HEK293 (cell line): ENCODE data around the gene PREB.

ENCODE experiments used
- CTCF ChIA-PET: fragments of 350-600 bp; formaldehyde crosslinking; extraction: SDS; loops from one replicate; lab custom pipeline; 2021; ENCODE audit warnings: antibody characterized with exemption; lab: Yijun Ruan, JAX
- POLR2A ChIA-PET: fragments of 300-600 bp; formaldehyde crosslinking; extraction: SDS; loops from one replicate; lab custom pipeline; 2020; ENCODE audit warnings: antibody characterized with exemption, inconsistent platforms; lab: Yijun Ruan, JAX
- H3K27ac ChIP-seq: fragments of 200-500 bp; sonication (Bioruptor generic); 2 replicates; pipeline ENCODE4 v1.5.1; 2014; ENCODE audit warnings: low read depth, low read length, control low read depth, inconsistent platforms; ENCODE audit errors: extremely low read depth
- H3K36me3 ChIP-seq, 2 experiments: fragments of 200-500 bp in 1 of 2; sonication (Bioruptor generic) in 1 of 2; 1 replicate in 1 of 2; 2 replicates in 1 of 2; pipeline ENCODE4 v1.5.1; 2014 to 2017; ENCODE audit warnings: inconsistent platforms in 2 of 2, low read length in 2 of 2; ENCODE audit not compliant: control insufficient read depth in 2 of 2, insufficient read depth in 1 of 2
- H3K4me1 ChIP-seq: fragments of 200-500 bp; sonication (Bioruptor generic); 2 replicates; pipeline ENCODE4 v1.5.1; 2014; ENCODE audit warnings: mild to moderate bottlenecking, low read length, inconsistent platforms; ENCODE audit not compliant: control insufficient read depth, insufficient read depth
- H3K4me3 ChIP-seq: 2 replicates; pipeline ENCODE4 v1.5.1; 2011; ENCODE audit warnings: low read depth, mild to moderate bottlenecking, control low read depth, low read length, moderate library complexity
- H3K9me3 ChIP-seq: fragments of 200-500 bp; sonication (Bioruptor generic); 2 replicates; pipeline ENCODE4 v1.5.1; 2014; ENCODE audit warnings: low read depth, low read length, inconsistent platforms; ENCODE audit not compliant: control insufficient read depth, insufficient read depth
- BCL11A ChIP-seq: fragments of 450-650 bp; formaldehyde crosslinking; IDR thresholded peaks from 2 replicates; pipeline ENCODE4 v1.5.1; 2016; ENCODE audit warnings: low read depth, missing biosample characterization, missing genetic modification characterization
- GLI4 ChIP-seq: fragments of 450-650 bp; formaldehyde crosslinking; IDR thresholded peaks from 2 replicates; pipeline ENCODE4 v1.5.1; 2016; ENCODE audit warnings: missing biosample characterization, missing genetic modification characterization
- HOXA7 ChIP-seq: sonication (generic); formaldehyde crosslinking; IDR thresholded peaks from 2 replicates; pipeline ENCODE4 v1.8.1; 2022; ENCODE audit warnings: missing genetic modification reagents, borderline replicate concordance
- KLF16 ChIP-seq: fragments of 450-650 bp; formaldehyde crosslinking; IDR thresholded peaks from 2 replicates; pipeline ENCODE4 v1.5.1; 2017; ENCODE audit warnings: missing biosample characterization, missing genetic modification characterization
- MYNN ChIP-seq: fragments of 450-650 bp; formaldehyde crosslinking; IDR thresholded peaks from 2 replicates; pipeline ENCODE4 v1.5.1; 2016; ENCODE audit warnings: missing biosample characterization, missing genetic modification characterization, borderline replicate concordance
- PRDM1 ChIP-seq: fragments of 450-650 bp; formaldehyde crosslinking; IDR thresholded peaks from 2 replicates; pipeline ENCODE4; 2016; ENCODE audit warnings: missing biosample characterization, missing genetic modification characterization
- SCRT1 ChIP-seq: fragments of 450-650 bp; formaldehyde crosslinking; IDR thresholded peaks from 2 replicates; pipeline ENCODE4 v1.5.1; 2016; ENCODE audit warnings: missing biosample characterization, missing genetic modification characterization, borderline replicate concordance
- SP2 ChIP-seq: fragments of 450-650 bp; formaldehyde crosslinking; IDR thresholded peaks from 2 replicates; pipeline ENCODE4 v1.5.1; 2016; ENCODE audit warnings: missing biosample characterization, missing genetic modification characterization
- ZFP69B ChIP-seq: fragments of 450-650 bp; formaldehyde crosslinking; IDR thresholded peaks from 2 replicates; pipeline ENCODE4 v1.5.1; 2016; ENCODE audit warnings: missing biosample characterization, missing genetic modification characterization
- ZNF202 ChIP-seq: fragments of 450-650 bp; formaldehyde crosslinking; IDR thresholded peaks from 2 replicates; pipeline ENCODE4 v1.5.1; 2016; ENCODE audit warnings: missing biosample characterization, missing genetic modification characterization, borderline replicate concordance
- ZNF214 ChIP-seq: fragments of 450-650 bp; formaldehyde crosslinking; IDR thresholded peaks from 2 replicates; pipeline ENCODE4 v1.5.1; 2017; ENCODE audit warnings: missing biosample characterization, mild to moderate bottlenecking, missing genetic modification characterization, borderline replicate concordance
- ZNF302 ChIP-seq: fragments of 450-650 bp; formaldehyde crosslinking; IDR thresholded peaks from 2 replicates; pipeline ENCODE4 v1.5.1; 2016; ENCODE audit warnings: missing biosample characterization, missing genetic modification characterization, low read depth
- ZNF311 ChIP-seq: fragments of 450-650 bp; formaldehyde crosslinking; IDR thresholded peaks from 2 replicates; pipeline ENCODE4 v1.5.1; 2017; ENCODE audit warnings: missing biosample characterization, missing genetic modification characterization, borderline replicate concordance
- ZNF341 ChIP-seq: fragments of 450-650 bp; formaldehyde crosslinking; IDR thresholded peaks from 2 replicates; pipeline ENCODE4; 2016; ENCODE audit warnings: low read depth, missing biosample characterization, missing genetic modification characterization
- ZNF585B ChIP-seq: fragments of 450-650 bp; formaldehyde crosslinking; IDR thresholded peaks from 2 replicates; pipeline ENCODE4 v1.5.1; 2016; ENCODE audit warnings: missing biosample characterization, missing genetic modification characterization
- ZNF623 ChIP-seq: fragments of 450-650 bp; formaldehyde crosslinking; IDR thresholded peaks from 2 replicates; pipeline ENCODE4 v1.5.1; 2016; ENCODE audit warnings: missing biosample characterization, missing genetic modification characterization
- ZNF664 ChIP-seq: fragments of 450-650 bp; formaldehyde crosslinking; IDR thresholded peaks from 2 replicates; pipeline ENCODE4 v1.5.1; 2016; ENCODE audit warnings: missing biosample characterization, missing genetic modification characterization
- ZNF768 ChIP-seq: fragments of 450-650 bp; formaldehyde crosslinking; IDR thresholded peaks from 2 replicates; pipeline ENCODE4 v1.5.1; 2018; ENCODE audit warnings: missing biosample characterization, mild to moderate bottlenecking, missing genetic modification characterization
- ZNF776 ChIP-seq: fragments of 450-650 bp; formaldehyde crosslinking; IDR thresholded peaks from 2 replicates; pipeline ENCODE4 v1.5.0; 2017; ENCODE audit warnings: missing biosample characterization, missing genetic modification characterization, borderline replicate concordance
- ZNF792 ChIP-seq: fragments of 450-650 bp; formaldehyde crosslinking; IDR thresholded peaks from 2 replicates; pipeline ENCODE4 v1.5.1; 2016; ENCODE audit warnings: missing biosample characterization, missing genetic modification characterization
- ZSCAN23 ChIP-seq: fragments of 450-650 bp; formaldehyde crosslinking; IDR thresholded peaks from 2 replicates; pipeline ENCODE4 v1.5.1; 2016; ENCODE audit warnings: missing biosample characterization, missing genetic modification characterization
- TF ChIP-seq, protein P1 (sequence below): fragments of 450-650 bp; formaldehyde crosslinking; IDR thresholded peaks from 2 replicates; pipeline ENCODE4 v1.5.1; 2017; ENCODE audit warnings: missing biosample characterization, missing genetic modification characterization
- TF ChIP-seq, protein P2 (sequence below): fragments of 450-650 bp; formaldehyde crosslinking; IDR thresholded peaks from 2 replicates; pipeline ENCODE4 v1.5.1; 2017; ENCODE audit warnings: missing biosample characterization, missing genetic modification characterization
- TF ChIP-seq, protein P3 (sequence below): fragments of 450-650 bp; formaldehyde crosslinking; IDR thresholded peaks from 2 replicates; pipeline ENCODE4; 2016; ENCODE audit warnings: missing biosample characterization, missing genetic modification characterization
- TF ChIP-seq, protein P4 (sequence below): fragments of 450-650 bp; formaldehyde crosslinking; IDR thresholded peaks from 2 replicates; pipeline ENCODE4 v1.5.1; 2016; ENCODE audit warnings: missing biosample characterization, missing genetic modification characterization

The PREB gene

DNA sequence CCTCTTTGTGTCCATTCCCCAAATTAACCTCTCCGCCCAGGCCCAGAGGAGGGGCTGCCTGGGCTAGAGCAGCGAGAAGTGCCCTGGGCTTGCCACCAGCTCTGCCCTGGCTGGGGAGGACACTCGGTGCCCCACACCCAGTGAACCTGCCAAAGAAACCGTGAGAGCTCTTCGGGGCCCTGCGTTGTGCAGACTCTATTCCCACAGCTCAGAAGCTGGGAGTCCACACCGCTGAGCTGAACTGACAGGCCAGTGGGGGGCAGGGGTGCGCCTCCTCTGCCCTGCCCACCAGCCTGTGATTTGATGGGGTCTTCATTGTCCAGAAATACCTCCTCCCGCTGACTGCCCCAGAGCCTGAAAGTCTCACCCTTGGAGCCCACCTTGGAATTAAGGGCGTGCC is 34.4 kb downstream of the PREB start:
- POLR2A ChIA-PET: no interaction called here

DNA sequence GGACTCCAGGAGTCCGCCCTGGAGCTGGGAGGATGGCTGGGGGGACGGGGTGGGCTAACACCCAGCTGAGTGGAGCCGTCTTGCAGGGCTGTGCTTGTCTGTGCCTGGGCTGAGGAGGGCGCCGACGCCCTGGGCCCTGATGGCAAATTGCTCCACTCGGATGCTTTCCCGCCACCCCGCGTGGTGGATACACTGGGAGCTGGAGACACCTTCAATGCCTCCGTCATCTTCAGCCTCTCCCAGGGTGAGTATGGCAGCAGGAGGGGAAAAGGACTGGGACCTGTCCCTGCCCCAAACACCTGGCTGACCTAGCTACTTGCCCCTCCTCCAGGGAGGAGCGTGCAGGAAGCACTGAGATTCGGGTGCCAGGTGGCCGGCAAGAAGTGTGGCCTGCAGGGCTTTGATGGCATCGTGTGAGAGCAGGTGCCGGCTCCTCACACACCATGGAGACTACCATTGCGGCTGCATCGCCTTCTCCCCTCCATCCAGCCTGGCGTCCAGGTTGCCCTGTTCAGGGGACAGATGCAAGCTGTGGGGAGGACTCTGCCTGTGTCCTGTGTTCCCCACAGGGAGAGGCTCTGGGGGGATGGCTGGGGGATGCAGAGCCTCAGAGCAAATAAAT is 35.0 kb downstream of the PREB start:
- no peak overlapping the region for H3K4me3 ChIP-seq
- H3K9me3 ChIP-seq: no peaks in the 10 kb centered on the region
- H3K4me1 ChIP-seq: no peaks in the 10 kb centered on the region
- CTCF ChIA-PET: interaction anchor here (0.5 to 7.0 kb wide), 15 partner anchors 9 to 203 kb away, joined by 3 to 44 read pairs (median 6); partner anchors contain the start of genes ABHD1 and KHK
- TF ChIP-seq, protein P1, sequence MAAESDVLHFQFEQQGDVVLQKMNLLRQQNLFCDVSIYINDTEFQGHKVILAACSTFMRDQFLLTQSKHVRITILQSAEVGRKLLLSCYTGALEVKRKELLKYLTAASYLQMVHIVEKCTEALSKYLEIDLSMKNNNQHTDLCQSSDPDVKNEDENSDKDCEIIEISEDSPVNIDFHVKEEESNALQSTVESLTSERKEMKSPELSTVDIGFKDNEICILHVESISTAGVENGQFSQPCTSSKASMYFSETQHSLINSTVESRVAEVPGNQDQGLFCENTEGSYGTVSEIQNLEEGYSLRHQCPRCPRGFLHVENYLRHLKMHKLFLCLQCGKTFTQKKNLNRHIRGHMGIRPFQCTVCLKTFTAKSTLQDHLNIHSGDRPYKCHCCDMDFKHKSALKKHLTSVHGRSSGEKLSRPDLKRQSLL (tag by site-specific recombination): peak; percentile 72
- TF ChIP-seq, protein P2, sequence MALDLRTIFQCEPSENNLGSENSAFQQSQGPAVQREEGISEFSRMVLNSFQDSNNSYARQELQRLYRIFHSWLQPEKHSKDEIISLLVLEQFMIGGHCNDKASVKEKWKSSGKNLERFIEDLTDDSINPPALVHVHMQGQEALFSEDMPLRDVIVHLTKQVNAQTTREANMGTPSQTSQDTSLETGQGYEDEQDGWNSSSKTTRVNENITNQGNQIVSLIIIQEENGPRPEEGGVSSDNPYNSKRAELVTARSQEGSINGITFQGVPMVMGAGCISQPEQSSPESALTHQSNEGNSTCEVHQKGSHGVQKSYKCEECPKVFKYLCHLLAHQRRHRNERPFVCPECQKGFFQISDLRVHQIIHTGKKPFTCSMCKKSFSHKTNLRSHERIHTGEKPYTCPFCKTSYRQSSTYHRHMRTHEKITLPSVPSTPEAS: no peak
- POLR2A ChIA-PET: no interaction called here
- H3K36me3 ChIP-seq: peaks cover 0 to 33% of the 10 kb centered on the region in 2 experiments; a peak in 1 of 3 replicates
- no peak overlapping the region for H3K27ac ChIP-seq

More for the DNA sequence above, 34.4 kb downstream of the PREB start:
- CTCF ChIA-PET: interaction anchor here (0.6 to 7.0 kb wide), 10 partner anchors 8 to 203 kb away, joined by 3 to 44 read pairs (median 6); partner anchors contain the start of gene KHK
- no peaks in the 10 kb centered on the region for H3K9me3 ChIP-seq
- H3K36me3 ChIP-seq: peaks cover 0 to 29% of the 10 kb centered on the region in 2 experiments; a peak in 1 of 3 replicates
- no peak for TF ChIP-seq KLF16 (tag by site-specific recombination)
- TF ChIP-seq, protein P3, sequence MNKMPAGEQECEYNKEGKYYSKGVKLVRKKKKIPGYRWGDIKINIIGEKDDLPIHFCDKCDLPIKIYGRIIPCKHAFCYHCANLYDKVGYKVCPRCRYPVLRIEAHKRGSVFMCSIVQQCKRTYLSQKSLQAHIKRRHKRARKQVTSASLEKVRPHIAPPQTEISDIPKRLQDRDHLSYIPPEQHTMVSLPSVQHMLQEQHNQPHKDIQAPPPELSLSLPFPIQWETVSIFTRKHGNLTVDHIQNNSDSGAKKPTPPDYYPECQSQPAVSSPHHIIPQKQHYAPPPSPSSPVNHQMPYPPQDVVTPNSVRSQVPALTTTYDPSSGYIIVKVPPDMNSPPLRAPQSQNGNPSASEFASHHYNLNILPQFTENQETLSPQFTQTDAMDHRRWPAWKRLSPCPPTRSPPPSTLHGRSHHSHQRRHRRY: no peak
- TF ChIP-seq ZNF768 (tag by site-specific recombination): no peak
- no peak for TF ChIP-seq MYNN (tag by site-specific recombination)
- TF ChIP-seq PRDM1 (tag by site-specific recombination): no peak
- no peak for TF ChIP-seq ZNF585B (tag by site-specific recombination)
- no peak for TF ChIP-seq ZNF311 (tag by site-specific recombination)
- TF ChIP-seq, protein P4, sequence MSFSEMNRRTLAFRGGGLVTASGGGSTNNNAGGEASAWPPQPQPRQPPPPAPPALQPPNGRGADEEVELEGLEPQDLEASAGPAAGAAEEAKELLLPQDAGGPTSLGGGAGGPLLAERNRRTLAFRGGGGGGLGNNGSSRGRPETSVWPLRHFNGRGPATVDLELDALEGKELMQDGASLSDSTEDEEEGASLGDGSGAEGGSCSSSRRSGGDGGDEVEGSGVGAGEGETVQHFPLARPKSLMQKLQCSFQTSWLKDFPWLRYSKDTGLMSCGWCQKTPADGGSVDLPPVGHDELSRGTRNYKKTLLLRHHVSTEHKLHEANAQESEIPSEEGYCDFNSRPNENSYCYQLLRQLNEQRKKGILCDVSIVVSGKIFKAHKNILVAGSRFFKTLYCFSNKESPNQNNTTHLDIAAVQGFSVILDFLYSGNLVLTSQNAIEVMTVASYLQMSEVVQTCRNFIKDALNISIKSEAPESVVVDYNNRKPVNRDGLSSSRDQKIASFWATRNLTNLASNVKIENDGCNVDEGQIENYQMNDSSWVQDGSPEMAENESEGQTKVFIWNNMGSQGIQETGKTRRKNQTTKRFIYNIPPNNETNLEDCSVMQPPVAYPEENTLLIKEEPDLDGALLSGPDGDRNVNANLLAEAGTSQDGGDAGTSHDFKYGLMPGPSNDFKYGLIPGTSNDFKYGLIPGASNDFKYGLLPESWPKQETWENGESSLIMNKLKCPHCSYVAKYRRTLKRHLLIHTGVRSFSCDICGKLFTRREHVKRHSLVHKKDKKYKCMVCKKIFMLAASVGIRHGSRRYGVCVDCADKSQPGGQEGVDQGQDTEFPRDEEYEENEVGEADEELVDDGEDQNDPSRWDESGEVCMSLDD (tag by site-specific recombination): no peak
- TF ChIP-seq ZNF623 (tag by site-specific recombination): no peak
- TF ChIP-seq ZSCAN23: no peak
- TF ChIP-seq ZNF214 (tag by site-specific recombination): no peak
- no peak for TF ChIP-seq ZNF776 (tag by site-specific recombination)
- no peak overlapping the region for H3K27ac ChIP-seq
- H3K4me1 ChIP-seq: no peaks in the 10 kb centered on the region
- H3K4me3 ChIP-seq: no peak overlapping the region

DNA sequence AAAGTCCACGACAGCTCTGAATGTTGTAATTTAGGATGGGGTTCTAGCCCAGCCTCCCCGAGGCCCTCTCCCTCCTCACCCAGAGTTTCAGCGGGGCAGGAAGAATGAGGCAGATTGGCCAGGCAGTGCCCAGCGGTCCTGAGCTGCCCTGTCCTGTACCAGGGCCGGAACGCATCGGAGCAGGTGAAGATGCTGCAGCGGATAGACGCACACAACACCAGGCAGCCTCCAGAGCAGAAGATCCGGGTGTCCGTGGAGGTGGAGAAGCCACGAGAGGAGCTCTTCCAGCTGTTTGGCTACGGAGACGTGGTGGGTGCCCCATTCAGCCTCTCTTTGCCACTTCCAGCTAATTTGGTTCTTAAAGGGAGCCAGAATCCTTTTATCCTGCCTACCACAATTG is 37.1 kb downstream of the PREB start:
- H3K27ac ChIP-seq: no peak overlapping the region
- H3K36me3 ChIP-seq: peaks cover 0 to 48% of the 10 kb centered on the region in 2 experiments; a peak in 1 of 3 replicates
- H3K9me3 ChIP-seq: no peaks in the 10 kb centered on the region
- H3K4me3 ChIP-seq: no peak overlapping the region
- CTCF ChIA-PET: interaction anchor here (0.6 to 7.0 kb wide), 16 partner anchors 8 to 252 kb away, joined by 3 to 44 read pairs (median 4); partner anchors contain the start of gene KHK
- H3K4me1 ChIP-seq: no peaks in the 10 kb centered on the region
- POLR2A ChIA-PET: interaction anchor here (0.5 to 1.8 kb wide), 4 partner anchors 10 to 47 kb away, joined by 3 to 7 read pairs (median 4); partner anchors contain the start of genes KHK and PREB
- TF ChIP-seq ZNF341 (tag by site-specific recombination) (no peak), ZNF302 (no peak), ZFP69B (no peak), SP2 (tag by site-specific recombination) (no peak), SCRT1 (tag by site-specific recombination) (no peak), GLI4 (no peak), ZNF664 (tag by site-specific recombination) (no peak), ZNF202 (tag by site-specific recombination) (no peak), BCL11A (tag by site-specific recombination) (no peak), HOXA7 (CRISPR knock-in tag) (no peak), ZNF792 (no peak)
